ENCODE measurements around the gene TIA1. TPM values are rescaled to one million over a fixed set of nuclear protein-coding genes. Genes with fewer than 3 reads are reported as not detected.
"Not testable (repeated sequence)": the region's sequence is repeated elsewhere in the genome, so short reads cannot be mapped to it uniquely, and the experiment has no call there.

TIA1 gene, protein sequence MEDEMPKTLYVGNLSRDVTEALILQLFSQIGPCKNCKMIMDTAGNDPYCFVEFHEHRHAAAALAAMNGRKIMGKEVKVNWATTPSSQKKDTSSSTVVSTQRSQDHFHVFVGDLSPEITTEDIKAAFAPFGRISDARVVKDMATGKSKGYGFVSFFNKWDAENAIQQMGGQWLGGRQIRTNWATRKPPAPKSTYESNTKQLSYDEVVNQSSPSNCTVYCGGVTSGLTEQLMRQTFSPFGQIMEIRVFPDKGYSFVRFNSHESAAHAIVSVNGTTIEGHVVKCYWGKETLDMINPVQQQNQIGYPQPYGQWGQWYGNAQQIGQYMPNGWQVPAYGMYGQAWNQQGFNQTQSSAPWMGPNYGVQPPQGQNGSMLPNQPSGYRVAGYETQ
- polyA plus RNA-seq = 10 to 100 TPM; 22.8 to 51.3 TPM

DNA sequence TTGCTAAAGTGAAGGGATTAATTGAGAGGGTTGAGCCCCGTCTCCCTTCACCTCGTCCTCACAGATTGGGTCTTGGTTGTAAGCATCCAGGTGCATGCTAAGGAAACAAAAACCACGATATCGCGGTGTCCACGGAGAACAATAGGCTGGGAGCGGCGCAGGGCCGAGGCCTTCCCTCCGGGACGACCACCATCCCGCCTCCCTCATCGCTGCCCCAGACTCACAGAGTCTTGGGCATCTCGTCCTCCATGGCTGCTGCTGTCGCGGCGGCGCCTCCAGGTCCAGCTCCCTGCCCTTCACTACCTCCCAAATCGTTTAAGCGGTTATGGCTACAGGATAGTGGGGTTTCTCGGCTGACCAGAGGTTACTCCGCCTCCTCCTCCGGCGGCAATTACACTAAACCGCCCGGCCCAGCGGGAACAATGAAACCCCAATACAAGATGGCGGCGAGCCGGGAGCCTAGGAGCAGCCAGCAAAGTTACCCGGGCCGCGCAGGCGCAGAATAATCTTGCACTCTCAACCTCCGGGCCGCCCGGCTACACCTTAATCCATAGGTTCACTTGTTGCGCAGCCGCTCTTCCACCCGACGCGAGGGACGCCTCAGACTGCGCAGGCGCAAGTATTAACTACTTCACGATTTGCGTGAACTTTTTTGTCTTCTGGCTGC is at the start of gene TIA1:
TSS of gene TIA1 (minus strand) at position 448 of the 667 bp plus-strand sequence. CDS start at position 250, 198 bp downstream.
- H3K9me3 ChIP-seq (ENCODE audit: control insufficient read depth in 2 of 2, insufficient read depth in 1 of 2, low read depth in 1 of 2, low read length in 1 of 2) = no peaks in the 10 kb centered on the region
- H3K4me1 ChIP-seq (ENCODE audit: control insufficient read depth in 2 of 2, insufficient read depth in 2 of 2, low read length in 1 of 2) = no peaks in the 10 kb centered on the region

DNA sequence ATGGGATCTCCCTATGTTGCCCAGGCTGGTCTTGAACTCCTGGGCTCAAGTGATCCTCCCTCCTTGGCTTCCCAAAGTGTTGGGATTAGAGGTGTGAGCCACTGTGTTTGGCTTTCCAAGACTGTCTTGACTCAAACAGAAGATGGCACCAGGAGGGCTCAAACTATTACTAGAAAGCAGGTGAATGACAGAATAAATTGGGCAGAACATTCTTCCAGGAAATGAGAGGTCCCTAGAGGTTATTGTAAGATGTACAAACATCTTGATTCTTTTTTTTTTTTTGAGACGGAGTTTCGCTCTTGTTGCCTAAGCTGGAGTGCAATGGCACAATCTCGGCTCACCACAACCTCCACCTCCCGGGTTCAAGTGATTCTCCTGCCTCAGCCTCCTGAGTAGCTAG is 49.4 kb upstream of the TIA1 start:
- 94 to 96% methylated on average over 4 of the region's 4 CpGs for WGBS, 2 donors
- not testable (repeated sequence) for H3K27ac ChIP-seq (ENCODE audit: low read depth in 2 of 2, low read length in 1 of 2); H3K27me3 ChIP-seq (ENCODE audit: control insufficient read depth in 1 of 2, insufficient read depth in 2 of 2, low read length in 2 of 2); H3K4me1 ChIP-seq (ENCODE audit: control insufficient read depth in 2 of 2, insufficient read depth in 2 of 2, low read length in 1 of 2); H3K4me3 ChIP-seq (ENCODE audit: low read depth in 1 of 2, low read length in 2 of 2); H3K36me3 ChIP-seq (ENCODE audit: control insufficient read depth in 2 of 2, insufficient read depth in 2 of 2, low read length in 1 of 2); H3K9me3 ChIP-seq (ENCODE audit: control insufficient read depth in 2 of 2, insufficient read depth in 1 of 2, low read depth in 1 of 2, low read length in 1 of 2)

More for the DNA sequence above, at the start of gene TIA1:
- H3K27me3 ChIP-seq (ENCODE audit: control insufficient read depth in 1 of 2, insufficient read depth in 2 of 2, low read length in 2 of 2) = no peaks in the 10 kb centered on the region
- WGBS, 2 donors = 0% methylated on average over 47 of the region's 47 CpGs
- peak within 1 kb of the TSS; percentile 98 to 100 for H3K27ac ChIP-seq (ENCODE audit: low read depth in 2 of 2, low read length in 1 of 2)
- no peaks in the 10 kb centered on the region for H3K36me3 ChIP-seq (ENCODE audit: control insufficient read depth in 2 of 2, insufficient read depth in 2 of 2, low read length in 1 of 2)
- peak within 1 kb of the TSS; percentile 90 to 93 for H3K4me3 ChIP-seq (ENCODE audit: low read depth in 1 of 2, low read length in 2 of 2)

DNA sequence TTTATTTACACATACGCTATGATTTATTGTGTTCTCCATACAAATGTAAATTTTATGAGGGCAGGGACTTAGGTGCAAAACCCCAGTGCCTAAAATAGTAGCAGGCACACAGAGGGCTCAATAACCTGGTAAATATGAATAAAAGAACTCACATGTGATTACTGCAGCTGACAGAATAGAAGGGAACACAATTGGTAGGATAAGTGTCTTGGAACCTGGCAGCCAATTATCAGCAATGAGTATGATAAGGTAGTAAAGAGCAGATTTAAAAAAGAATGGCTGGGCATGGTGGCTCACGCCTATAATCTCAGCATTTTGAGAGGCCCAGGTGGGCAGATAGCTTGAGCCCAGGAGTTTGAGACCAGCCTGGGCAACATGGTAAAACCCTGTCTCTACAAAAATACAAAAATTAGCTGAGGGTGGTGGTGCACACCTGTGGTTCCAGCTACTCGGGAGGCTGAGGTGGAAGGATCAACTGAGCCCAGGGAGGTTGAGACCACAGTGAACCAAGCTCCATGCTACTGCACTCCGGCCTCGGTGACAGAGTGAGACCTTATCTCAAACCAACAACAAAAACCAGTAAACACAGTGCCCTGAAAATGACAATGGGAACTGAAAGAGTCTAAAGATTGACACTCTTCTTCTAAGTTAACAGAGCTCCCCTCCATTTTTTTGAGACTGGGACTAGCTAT is 35.2 kb upstream of the TIA1 start:
- no peaks in the 10 kb centered on the region for H3K4me1 ChIP-seq (ENCODE audit: control insufficient read depth in 2 of 2, insufficient read depth in 2 of 2, low read length in 1 of 2)
- WGBS, 2 donors = 84 to 95% methylated on average over 5 of the region's 5 CpGs
- no peaks in the 10 kb centered on the region for H3K27me3 ChIP-seq (ENCODE audit: control insufficient read depth in 1 of 2, insufficient read depth in 2 of 2, low read length in 2 of 2)
- peaks cover 10 to 12% of the 10 kb centered on the region in 2 donors for H3K36me3 ChIP-seq (ENCODE audit: control insufficient read depth in 2 of 2, insufficient read depth in 2 of 2, low read length in 1 of 2)
- no peaks in the 10 kb centered on the region for H3K9me3 ChIP-seq (ENCODE audit: control insufficient read depth in 2 of 2, insufficient read depth in 1 of 2, low read depth in 1 of 2, low read length in 1 of 2)
- no peak overlapping the region for H3K4me3 ChIP-seq (ENCODE audit: low read depth in 1 of 2, low read length in 2 of 2)
- H3K27ac ChIP-seq (ENCODE audit: low read depth in 2 of 2, low read length in 1 of 2) = no peak overlapping the region

DNA sequence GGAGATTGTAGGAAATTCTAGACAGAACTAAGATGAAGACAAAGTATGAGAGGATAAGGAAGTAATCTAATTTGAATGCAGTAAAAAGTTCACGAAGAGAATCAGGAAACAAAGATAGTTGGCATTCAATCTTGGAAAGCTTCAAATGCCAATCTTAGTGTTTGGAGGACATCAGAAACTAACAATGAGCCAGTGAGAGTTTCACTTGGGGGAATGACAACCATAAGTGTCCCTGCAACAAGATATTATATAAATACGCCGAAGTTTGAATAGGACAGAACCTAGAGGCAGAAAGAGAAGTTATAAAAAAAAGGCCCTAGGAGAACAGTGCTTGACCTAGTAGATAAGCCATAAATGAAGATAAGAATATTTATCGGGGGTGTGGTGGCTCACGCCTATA is 34.0 kb upstream of the TIA1 start:
- no peak overlapping the region for H3K27ac ChIP-seq (ENCODE audit: low read depth in 2 of 2, low read length in 1 of 2)
- 77 to 87% methylated on average over 5 of the region's 5 CpGs for WGBS, 2 donors
- peaks cover 10 to 12% of the 10 kb centered on the region in 2 donors for H3K36me3 ChIP-seq (ENCODE audit: control insufficient read depth in 2 of 2, insufficient read depth in 2 of 2, low read length in 1 of 2)

DNA sequence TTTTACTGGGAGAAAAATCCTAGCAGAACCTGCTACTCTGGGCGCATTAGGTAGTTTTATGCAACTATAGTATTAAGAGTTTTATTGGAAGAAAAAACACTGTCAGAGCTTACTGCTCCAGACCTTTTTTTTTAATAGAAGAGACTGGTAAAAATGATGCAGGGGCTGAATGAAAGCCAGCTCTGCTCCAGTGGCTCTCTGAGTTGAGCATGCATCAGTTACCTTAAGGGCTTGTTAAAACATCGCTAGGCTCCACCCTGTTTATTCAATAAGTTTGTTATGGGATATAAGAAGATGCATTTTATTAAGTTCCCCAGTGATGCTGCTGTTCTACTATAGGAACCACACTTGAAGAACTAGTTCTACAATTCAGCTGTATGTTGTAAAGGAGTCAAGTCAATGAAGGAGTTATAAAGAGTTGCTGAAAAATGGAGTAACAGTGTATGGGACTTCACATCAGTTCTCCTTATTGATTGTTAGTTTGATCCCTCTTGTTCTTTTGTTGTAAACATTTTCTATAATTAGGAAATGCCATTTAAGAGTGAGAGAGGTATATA is 31.9 kb upstream of the TIA1 start:
- Histone ChIP-seq H3K36me3 (ENCODE audit: control insufficient read depth in 2 of 2, insufficient read depth in 2 of 2, low read length in 1 of 2) (peaks cover 0 to 10% of the 10 kb centered on the region in 2 donors), H3K4me3 (ENCODE audit: low read depth in 1 of 2, low read length in 2 of 2) (no peak overlapping the region), H3K4me1 (ENCODE audit: control insufficient read depth in 2 of 2, insufficient read depth in 2 of 2, low read length in 1 of 2) (no peaks in the 10 kb centered on the region), H3K27me3 (ENCODE audit: control insufficient read depth in 1 of 2, insufficient read depth in 2 of 2, low read length in 2 of 2) (no peaks in the 10 kb centered on the region), H3K9me3 (ENCODE audit: control insufficient read depth in 2 of 2, insufficient read depth in 1 of 2, low read depth in 1 of 2, low read length in 1 of 2) (no peaks in the 10 kb centered on the region), H3K27ac (ENCODE audit: low read depth in 2 of 2, low read length in 1 of 2) (no peak overlapping the region)
- WGBS, 2 donors = 68 to 81% methylated on average over 2 of the region's 2 CpGs

More for the DNA sequence above, 34.0 kb upstream of the TIA1 start:
- H3K4me1 ChIP-seq (ENCODE audit: control insufficient read depth in 2 of 2, insufficient read depth in 2 of 2, low read length in 1 of 2) = no peaks in the 10 kb centered on the region
- H3K27me3 ChIP-seq (ENCODE audit: control insufficient read depth in 1 of 2, insufficient read depth in 2 of 2, low read length in 2 of 2) = no peaks in the 10 kb centered on the region
- H3K9me3 ChIP-seq (ENCODE audit: control insufficient read depth in 2 of 2, insufficient read depth in 1 of 2, low read depth in 1 of 2, low read length in 1 of 2) = no peaks in the 10 kb centered on the region
- no peak overlapping the region for H3K4me3 ChIP-seq (ENCODE audit: low read depth in 1 of 2, low read length in 2 of 2)

DNA sequence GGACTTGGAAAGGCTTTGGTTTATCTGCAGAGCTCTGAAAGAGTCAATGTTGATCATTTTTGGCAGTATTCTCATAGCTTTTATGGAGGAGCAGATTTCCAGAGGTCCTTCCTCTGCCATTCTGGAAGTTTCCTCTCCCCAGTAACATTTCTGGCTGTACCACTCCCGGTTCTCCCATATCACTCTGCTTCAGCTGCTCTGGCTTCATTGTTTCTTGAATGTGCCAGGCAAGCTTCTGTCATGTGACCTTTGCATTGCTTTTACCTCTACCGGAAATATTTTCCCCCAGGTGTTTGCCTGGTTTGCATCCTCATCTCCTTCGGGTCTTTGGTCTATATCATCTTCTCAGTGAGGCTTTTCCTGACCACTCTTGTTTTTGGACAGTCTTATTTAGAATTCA is 21.9 kb upstream of the TIA1 start:
- Histone ChIP-seq H3K27me3 (ENCODE audit: control insufficient read depth in 1 of 2, insufficient read depth in 2 of 2, low read length in 2 of 2) (no peaks in the 10 kb centered on the region), H3K4me3 (ENCODE audit: low read depth in 1 of 2, low read length in 2 of 2) (no peak overlapping the region), H3K27ac (ENCODE audit: low read depth in 2 of 2, low read length in 1 of 2) (no peak overlapping the region), H3K9me3 (ENCODE audit: control insufficient read depth in 2 of 2, insufficient read depth in 1 of 2, low read depth in 1 of 2, low read length in 1 of 2) (no peaks in the 10 kb centered on the region), H3K4me1 (ENCODE audit: control insufficient read depth in 2 of 2, insufficient read depth in 2 of 2, low read length in 1 of 2) (no peaks in the 10 kb centered on the region), H3K36me3 (ENCODE audit: control insufficient read depth in 2 of 2, insufficient read depth in 2 of 2, low read length in 1 of 2) (peaks cover 7 to 11% of the 10 kb centered on the region in 2 donors)
- 51 to 62% methylated on average over 3 of the region's 3 CpGs for WGBS, 2 donors

DNA sequence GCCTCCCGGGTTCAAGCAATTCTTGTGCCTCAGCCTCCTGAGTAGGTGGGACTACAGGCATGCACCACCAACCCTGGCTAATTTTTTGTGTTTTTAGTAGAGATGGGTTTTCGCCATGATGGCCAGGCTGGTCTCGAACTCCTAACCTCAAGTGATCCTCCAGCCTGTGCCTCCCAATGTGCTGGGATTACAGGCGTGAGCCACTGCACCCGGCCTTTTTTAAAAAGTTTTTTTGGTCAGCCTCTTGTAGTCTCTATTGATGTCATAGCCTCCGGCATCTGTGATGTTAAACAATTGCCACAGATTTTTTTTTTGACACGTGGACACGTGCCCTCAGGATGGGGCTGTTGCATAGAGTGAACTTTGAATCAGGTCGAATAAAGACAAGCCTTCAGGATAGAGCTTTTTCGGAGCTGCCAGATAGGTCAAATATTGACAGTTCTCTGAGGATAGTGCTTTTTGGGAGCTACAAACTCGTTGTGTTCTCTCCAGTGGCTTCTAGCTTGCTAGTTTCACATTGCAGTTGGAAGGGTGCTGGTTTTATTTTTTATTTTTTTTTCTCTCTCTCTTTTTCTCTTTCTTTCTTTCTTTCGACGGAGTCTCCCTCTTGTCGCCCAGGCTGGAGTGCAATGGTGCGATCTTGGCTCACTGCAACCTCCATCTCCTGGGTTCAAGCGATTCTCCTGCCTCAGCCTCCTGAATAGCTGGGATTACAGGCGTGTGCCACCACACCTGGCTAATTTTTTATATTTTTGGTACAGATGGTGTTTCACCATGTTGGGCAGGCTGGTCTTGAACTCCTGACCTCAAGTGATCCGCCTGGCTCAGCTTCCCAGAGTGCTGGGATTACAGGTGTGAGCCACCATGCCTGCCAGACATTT is 21.2 kb upstream of the TIA1 start:
- H3K36me3 ChIP-seq (ENCODE audit: control insufficient read depth in 2 of 2, insufficient read depth in 2 of 2, low read length in 1 of 2) = peaks cover 2 to 13% of the 10 kb centered on the region in 2 donors
- H3K9me3 ChIP-seq (ENCODE audit: control insufficient read depth in 2 of 2, insufficient read depth in 1 of 2, low read depth in 1 of 2, low read length in 1 of 2); H3K27me3 ChIP-seq (ENCODE audit: control insufficient read depth in 1 of 2, insufficient read depth in 2 of 2, low read length in 2 of 2); H3K4me1 ChIP-seq (ENCODE audit: control insufficient read depth in 2 of 2, insufficient read depth in 2 of 2, low read length in 1 of 2); H3K4me3 ChIP-seq (ENCODE audit: low read depth in 1 of 2, low read length in 2 of 2); H3K27ac ChIP-seq (ENCODE audit: low read depth in 2 of 2, low read length in 1 of 2): not testable (repeated sequence)
- 90 to 92% methylated on average over 18 of the region's 18 CpGs for WGBS, 2 donors

DNA sequence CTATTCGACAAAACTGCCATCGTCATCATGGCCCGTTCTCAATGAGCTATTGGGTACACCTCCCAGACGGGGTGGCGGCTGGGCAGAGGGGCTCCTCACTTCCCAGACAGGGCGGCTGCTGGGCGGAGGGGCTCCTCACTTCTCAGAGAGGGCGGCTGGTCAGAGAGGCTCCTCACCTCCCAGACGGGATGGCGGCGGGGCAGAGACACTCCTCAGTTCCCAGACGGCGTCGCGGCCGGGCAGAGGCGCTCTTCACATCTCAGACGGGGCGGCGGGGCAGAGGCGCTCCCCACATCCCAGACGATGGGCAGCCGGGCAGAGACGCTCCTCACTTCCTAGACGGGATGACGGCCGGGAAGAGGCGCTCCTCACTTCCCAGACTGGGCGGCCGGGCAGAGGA is 18.5 kb upstream of the TIA1 start:
- H3K36me3 ChIP-seq (ENCODE audit: control insufficient read depth in 2 of 2, insufficient read depth in 2 of 2, low read length in 1 of 2) = peaks cover 2 to 12% of the 10 kb centered on the region in 2 donors
- not testable (repeated sequence) for H3K27me3 ChIP-seq (ENCODE audit: control insufficient read depth in 1 of 2, insufficient read depth in 2 of 2, low read length in 2 of 2); H3K4me1 ChIP-seq (ENCODE audit: control insufficient read depth in 2 of 2, insufficient read depth in 2 of 2, low read length in 1 of 2); H3K27ac ChIP-seq (ENCODE audit: low read depth in 2 of 2, low read length in 1 of 2); H3K4me3 ChIP-seq (ENCODE audit: low read depth in 1 of 2, low read length in 2 of 2); H3K9me3 ChIP-seq (ENCODE audit: control insufficient read depth in 2 of 2, insufficient read depth in 1 of 2, low read depth in 1 of 2, low read length in 1 of 2)
- 96 to 99% methylated on average over 23 to 30 of the region's 30 CpGs for WGBS, 2 donors

DNA sequence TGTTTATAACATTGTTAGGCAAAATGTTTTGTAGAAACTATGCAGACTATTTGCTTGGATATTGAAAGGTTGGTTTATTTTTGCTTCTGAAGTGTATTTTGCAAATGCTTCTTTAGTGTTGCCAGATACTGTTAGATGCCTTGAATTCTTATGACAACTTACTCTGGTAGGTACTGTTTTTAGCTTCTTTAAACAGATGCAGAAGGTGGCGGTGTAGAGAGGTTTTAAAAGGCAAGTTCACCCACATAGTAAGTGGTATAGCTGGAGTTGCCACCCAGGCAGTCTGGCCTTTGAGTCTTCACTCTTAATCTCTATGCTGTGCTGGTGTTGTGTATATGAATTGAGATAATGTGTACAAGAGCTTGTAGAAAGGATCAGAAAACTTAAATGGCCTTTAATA is 13.1 kb upstream of the TIA1 start:
- 73 to 80% methylated on average over 1 of the region's 1 CpG for WGBS, 2 donors
- Histone ChIP-seq H3K27me3 (ENCODE audit: control insufficient read depth in 1 of 2, insufficient read depth in 2 of 2, low read length in 2 of 2) (no peaks in the 10 kb centered on the region), H3K4me1 (ENCODE audit: control insufficient read depth in 2 of 2, insufficient read depth in 2 of 2, low read length in 1 of 2) (no peaks in the 10 kb centered on the region), H3K36me3 (ENCODE audit: control insufficient read depth in 2 of 2, insufficient read depth in 2 of 2, low read length in 1 of 2) (peaks cover 2 to 13% of the 10 kb centered on the region in 2 donors), H3K27ac (ENCODE audit: low read depth in 2 of 2, low read length in 1 of 2) (no peak overlapping the region), H3K9me3 (ENCODE audit: control insufficient read depth in 2 of 2, insufficient read depth in 1 of 2, low read depth in 1 of 2, low read length in 1 of 2) (no peaks in the 10 kb centered on the region), H3K4me3 (ENCODE audit: low read depth in 1 of 2, low read length in 2 of 2) (no peak overlapping the region)

Measured in esophagus (tissue), 2 donors.